Measurements from ENCODE around the gene SFXN5.
"Not testable (repeated sequence)": the region's sequence is repeated elsewhere in the genome, so short reads cannot be mapped to it uniquely, and the experiment has no call there.

SFXN5 gene, protein sequence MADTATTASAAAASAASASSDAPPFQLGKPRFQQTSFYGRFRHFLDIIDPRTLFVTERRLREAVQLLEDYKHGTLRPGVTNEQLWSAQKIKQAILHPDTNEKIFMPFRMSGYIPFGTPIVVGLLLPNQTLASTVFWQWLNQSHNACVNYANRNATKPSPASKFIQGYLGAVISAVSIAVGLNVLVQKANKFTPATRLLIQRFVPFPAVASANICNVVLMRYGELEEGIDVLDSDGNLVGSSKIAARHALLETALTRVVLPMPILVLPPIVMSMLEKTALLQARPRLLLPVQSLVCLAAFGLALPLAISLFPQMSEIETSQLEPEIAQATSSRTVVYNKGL

DNA sequence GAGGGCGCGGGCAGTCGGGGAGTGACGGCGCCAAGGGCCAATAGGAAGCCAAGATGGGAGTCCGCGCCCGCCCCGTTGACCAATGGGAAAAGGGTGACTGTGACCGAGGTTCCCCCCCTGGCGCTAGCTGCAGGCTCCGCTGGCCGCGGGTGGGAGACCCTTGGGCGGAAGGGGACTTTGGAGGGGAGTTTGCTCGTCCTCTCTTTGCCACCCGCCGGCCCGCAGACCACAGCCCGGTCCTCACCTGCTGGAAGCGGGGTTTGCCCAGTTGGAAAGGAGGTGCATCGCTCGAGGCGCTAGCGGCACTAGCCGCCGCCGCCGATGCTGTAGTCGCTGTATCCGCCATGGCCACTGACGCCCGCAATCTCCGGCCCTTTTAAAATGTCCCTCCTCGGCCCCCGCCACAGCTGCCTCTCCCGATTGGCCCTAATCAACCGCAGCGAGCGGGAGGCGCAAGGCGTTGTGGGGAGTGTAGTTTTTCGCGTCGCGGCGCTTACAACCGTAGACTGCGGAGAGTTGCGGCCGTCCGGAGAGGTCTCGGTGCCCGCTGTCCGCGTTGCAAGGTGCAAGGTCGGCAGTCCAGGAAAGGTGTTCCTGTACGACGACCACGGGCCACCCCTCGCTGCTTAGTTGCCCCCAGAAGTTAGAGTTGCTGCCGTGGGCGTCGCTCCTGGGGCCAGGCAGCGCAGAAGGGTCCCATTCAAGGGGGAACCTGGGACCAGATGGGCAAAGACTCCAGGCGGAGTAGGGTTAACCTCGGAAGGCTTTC is at the start of gene SFXN5:
Gene SFXN5, minus strand, starts transcription at position 353 of the 769 bp plus-strand sequence. Its CDS starts 7 bp downstream, at position 346.
- DNase-seq = peak; percentile 84

DNA sequence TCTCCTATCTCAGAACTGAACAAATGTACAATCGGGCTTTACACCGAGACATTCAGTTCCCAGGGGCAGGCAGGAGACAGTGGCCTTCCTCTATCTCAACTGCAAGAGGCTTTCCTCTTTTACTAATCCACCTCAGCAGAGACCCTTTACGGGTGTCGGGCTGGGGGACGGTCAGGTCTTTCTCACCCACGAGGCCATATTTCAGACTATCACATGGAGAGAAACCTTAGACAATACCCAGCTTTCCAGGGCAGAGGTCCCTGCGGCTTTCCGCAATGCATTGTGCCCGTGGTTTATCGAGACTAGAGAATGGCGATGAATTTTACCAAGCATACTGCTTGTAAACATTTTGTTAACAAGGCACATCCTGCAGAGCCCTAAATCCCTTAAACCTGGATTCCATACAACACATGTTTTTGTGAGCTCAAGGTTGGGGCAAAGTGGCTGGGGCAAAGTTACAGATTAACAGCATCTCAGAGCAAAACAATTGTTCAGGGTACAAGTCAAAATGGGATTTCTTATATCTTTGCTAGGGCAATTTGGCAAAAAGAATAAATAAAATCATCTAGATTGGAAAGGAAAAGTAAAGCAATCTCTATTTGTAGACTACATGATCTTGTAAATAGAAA is 48.2 kb upstream of the SFXN5 start:
- not testable (repeated sequence) for DNase-seq

DNA sequence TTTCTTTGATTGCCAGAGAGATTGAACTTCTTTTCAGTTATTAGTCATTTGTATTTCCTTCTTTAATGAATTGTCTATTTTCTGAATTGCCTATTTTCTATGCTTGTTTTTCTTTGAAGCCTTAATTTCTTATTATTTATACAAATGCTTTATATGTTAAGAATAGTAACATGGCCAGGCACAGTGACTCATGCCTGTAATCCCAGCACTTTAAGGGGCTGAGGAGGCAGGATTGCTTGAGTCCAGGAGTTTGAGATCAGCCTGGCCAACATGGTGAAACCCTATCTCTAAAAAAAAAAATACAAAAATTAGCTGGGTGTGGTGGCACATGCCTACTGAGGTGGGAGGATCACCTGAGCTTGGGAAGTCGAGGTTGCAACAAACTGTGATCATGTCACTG is 45.9 kb upstream of the SFXN5 start:
- no peak for DNase-seq

DNA sequence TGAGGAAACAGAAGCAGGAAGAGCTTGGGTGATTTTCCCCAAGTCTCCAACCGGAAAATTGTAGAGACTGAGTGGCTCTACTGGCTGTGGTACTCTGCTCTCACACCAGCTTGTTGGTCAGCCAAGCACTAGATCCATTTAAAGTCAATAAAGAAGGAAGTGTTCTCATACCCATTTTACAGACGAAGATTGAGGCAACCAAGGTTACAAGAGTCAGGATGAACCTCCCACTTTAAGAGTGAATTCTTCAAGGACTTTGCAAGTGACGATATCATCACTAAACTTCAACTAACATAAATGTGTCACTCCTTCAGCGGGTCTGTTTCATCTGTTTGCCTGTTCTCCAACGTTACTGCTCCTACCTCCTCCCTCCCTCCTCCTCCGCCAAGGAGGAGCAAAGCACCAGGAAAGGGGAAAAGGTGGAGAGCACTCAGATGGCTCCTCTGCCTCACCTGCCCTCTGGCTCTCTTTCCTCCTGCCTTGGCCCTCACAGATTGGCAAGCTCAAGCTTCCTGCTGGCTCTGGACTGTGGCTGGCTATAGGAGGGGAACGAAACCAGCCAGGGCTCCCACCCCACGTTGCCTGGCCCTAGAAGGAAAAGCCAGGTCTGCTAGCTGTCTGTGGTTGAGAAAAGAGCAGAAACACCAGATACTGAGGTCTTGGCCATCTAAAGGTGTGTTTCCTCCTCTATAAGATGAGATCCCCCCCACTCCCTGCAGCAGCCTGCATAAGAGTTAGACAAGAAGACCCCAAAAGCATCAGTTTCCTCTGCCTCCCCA is 44.9 kb upstream of the SFXN5 start:
- no peak for DNase-seq

DNA sequence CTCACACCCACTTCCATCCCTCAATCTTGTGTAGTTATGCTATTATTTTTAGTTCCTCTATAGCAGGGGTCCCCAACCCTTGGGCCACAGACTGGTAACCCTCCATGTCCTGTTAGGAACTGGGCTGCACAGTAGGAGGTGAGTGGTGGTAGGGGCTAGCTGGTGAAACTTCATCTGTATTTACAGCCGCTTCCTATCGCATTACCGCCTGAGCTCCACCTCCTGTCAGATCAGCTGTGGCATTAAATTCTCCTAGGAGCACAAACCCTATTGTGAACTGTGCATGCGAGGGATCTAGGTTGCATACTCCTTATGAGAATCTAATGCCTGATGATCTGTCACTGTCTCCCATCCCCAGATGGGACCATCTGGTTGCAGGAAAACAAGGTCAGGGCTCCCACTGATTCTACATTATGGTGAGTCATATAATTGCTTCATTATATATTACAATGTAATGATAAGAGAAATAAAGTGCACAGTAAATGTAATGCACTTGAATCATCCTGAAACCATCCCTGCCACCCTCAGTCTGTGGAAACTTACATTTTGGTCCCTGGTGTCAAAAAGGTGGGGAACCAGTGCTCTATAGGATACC is 42.9 kb upstream of the SFXN5 start:
- no peak for DNase-seq

DNA sequence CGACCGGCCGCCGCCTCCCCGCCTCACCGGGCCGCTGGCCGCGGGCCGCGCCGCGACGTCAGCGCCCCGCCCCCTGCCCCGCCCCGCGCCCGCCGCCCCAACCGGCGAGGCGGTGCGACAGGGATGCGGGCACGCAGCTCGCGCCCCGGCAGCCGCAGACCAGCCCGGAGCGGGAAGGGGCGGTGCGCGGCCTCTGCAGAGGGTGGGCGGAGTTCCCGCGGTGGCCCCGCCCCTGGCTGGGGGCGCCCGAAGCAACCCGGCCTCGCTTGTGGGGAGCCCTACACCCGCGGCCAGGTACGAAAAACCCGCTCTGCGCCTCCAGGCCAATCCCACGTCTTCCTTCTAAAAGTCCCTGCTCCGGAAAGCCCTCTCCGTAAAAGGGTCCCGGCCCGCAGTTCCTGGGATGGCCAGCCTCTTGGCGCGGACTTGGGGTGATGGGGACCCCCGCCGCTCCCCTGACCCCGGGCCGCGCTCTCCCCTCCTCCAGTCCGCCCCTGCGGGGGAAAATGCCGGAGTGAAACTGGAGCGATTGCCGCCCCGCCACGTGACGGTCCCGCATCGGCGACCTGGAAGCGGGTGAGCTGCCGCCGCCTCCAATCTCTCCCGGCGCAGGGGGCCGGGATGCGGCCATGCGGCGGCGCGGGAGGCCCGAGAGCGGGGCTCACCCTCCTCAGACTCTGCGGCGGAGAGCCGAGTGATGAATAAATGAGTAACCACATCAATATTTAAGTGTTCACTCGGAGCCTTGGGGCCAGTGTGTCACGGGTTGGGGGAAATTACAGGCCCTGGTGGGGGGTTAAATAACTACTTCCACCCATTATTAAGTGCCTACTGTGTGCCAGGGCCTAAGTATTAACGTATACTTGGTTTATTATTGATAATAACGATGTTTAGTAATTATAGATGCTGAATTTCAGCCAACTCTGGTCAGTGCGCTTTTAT is 41.7 kb upstream of the SFXN5 start, which contains the start of gene RAB11FIP5:
Gene RAB11FIP5, minus strand, starts transcription at position 36 of the 942 bp plus-strand sequence. CDS start 171 bp downstream, outside the sequence.
- DNase-seq = peak; percentile 22

DNA sequence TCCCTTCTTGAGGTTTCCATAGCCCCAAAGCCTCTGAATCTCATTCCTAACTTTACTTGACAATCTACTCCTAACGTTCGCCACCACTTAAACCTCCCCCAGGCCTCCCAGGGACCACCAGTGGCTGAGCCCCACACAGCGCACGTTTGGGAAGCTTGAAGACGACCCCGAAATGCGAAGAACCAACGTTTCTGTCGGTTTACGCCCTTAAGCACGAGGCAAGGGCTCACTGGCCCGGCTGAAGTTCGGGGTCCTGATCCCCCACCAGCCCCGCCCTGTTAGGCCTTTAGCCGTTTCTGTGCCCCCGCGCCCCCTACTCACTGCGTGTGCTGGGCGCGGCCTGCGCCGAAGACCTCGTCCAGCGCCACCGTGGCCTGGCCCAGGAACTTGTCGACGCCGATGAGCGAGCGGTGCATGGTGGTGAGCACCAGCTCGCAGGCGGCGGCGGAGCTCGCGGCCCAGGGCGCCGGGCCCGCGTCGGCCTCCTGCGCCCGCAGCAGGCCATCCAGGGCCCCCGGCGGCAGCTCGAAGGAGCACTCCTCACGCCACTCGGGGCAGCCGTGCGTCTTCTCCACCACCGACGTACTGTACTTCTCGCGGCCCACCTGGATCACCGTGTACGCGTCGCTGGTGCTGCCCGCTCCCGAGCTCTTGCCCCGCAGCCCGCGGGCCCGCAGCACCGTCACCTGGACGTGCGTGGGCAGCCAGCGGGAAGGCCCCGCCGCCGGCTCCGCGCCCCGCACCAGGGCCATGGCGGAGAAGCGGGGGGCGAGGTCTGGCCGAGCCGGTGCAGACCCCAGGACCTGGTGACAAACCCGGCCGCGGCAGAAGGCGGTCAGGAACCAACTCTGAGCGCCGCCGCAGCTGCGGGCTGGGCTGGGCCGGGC is 40.8 kb upstream of the SFXN5 start:
- DNase-seq = no peak

DNA sequence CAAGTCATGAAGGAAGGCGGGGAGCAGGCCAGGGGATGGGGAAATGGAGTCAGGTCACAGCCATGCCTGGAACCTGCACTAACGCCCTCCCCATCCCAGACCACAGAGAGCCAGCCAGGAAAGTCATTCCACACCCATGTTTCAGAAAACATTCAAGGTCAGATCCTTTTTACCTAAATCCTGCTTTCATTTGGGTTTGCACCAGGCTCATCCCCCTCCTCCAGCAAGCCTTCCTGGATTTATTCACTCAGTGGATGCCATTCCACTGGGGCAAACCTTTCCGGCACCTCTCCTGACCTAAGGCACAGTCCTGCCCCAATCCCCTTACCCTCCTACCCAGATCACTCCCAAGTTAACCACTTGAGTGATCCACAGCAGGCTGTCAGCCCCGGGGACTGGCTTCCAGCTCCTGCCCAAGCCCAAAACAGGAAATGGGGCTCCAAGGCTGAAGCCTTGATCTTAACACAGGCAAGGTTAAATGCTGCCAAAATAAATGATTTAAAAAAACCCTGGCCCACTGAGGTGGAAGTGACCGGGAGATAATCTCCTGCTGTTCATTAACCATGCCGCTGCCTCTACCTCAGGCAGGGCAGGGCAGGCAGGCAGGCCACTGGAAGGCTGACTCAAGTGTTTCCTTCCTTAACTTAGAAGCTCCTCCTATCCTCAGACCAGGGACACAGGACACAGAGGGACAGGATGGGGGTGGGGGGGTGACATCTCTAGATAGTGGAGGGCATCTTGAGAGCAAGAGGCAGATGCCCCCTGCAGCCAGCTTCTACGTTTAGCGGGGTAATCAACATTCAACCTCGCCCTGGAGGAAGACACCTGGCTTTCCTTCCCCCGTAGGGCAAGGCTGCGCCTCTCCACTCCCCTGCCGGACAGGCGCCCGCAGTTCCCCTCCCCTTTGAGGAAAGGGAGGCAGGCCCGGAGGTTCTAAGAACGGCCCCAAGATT is 39.8 kb upstream of the SFXN5 start:
- no peak for DNase-seq

DNA sequence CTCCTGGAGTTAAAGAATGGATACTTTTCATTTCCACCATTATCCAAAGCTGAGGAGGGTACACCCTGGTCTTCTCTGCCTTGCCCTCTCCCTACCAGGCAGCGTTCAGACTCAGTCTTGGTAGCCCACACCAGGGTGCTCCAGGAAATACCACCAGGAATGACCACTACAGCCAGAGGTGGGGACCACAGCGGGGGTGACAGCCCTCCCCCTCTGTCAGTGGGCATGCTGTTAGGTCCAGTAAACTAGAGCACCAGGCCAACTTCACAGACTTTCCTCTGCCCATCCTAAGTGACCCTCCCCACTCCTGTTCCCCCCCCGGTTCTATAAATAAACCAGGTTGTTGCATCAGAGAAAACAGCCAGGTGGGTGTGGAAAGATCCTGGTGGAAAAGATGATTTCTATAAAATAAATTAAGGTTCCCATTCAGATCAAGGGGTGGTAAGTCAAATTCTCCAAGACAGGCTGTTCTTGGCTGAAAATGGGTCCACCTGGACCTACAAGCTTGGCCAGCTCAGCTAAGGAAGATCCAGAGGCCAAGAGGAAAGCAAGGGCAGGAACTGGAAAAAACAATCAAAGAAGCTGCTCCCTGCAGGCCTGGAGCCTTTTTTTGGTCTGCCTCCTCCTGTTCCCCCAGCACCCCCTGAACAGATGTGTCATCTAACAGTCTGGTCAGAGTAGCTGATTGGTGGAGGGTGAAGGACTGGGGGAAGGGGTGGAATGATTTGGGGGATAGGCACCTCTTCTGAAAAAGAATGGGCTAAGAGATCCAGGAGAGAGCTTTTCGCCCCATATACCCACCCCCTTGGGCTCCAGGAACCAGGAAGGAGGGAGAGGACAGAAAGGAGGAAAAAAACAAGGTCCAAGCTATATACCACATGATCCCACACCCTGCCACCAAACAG is 38.9 kb upstream of the SFXN5 start:
- DNase-seq = no peak

DNA sequence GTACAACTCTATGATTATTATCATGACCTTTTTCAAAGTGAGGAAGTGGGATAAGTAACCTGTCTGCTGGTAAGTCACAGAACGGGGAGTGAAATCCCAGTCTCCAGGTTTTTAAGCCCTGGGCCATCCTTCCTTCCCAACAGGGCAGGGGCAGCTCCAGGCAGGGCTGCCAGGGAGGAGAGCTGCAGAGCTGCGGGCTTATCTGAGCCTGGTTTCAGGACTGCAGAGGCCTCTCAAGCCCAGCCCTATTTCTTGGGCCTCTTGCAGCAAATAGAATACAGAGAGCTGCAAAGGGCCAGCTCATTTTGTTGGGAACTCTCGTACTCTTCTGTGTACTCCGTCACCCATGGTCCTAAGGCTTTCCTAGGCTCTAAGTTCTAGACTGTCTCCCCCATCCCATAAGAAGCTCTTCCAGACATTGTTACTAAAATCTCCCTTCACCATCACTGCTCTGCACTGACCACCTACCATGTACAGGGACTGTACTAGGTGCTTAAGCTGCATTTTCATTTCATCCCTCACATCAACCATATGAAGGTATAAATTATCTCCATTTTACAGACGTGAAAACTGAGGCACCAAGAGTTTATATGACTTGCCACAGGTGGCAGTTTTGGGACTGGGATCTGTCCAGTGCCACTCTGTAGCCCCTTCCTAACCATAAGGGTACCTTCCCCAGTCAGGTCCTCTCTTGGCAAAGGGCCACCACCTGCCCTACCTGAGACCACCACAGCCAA is 38.1 kb upstream of the SFXN5 start:
- no peak for DNase-seq

DNA sequence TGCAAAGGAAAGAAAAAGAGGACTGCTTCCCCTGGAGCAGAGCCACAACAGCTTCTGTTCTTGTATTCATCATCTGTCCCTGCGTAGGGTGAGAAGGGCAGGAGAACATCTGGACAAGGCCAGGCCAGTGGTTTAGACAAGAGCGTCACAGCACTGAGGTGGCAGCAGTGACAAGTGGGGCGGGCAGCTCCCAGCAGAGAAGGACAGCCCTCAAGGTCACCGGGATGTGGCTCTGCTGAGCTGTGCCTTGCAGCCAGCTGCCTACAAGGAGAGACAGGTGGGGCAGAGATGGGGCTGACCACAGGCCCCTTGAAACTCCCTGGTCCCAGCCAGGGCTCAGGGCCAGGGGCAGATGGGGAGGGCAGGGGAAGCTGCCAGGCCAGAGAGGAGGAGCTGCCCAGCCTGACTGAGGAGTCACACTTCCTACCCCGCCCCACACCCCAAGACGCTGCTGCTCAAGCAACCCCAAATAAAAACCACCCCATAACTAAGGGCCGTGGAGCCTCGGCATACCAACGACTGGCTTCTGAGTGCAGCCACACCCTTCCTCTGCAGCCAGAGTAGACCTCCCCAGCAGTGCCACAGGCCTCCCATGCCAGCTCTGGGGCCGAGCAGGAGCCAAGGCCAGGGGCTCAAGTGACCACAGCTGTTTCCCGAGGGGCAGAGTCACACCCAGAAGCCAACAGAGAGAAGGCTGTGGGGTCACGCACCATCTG is 35.9 kb upstream of the SFXN5 start:
- no peak for DNase-seq

DNA sequence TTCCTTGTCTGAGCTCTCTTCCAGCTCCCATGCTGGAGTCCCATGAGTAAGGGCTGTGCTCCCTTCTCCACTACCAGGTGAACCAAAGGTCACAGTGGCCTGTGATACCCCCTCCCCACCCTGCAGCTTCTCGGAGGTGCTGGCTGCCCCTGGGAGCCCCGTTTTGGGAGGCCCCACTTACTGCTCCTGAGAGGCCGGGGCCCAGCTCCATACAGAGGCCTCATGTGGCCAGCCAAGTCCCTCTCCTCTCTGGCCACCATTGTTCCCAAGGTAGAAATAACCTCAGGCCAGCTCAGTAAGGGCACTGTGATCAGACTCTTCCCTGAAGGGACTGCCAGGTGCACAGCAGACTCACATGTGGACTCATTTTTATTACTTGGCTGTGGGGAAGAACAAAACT is 35.3 kb upstream of the SFXN5 start:
- DNase-seq = no peak

DNA sequence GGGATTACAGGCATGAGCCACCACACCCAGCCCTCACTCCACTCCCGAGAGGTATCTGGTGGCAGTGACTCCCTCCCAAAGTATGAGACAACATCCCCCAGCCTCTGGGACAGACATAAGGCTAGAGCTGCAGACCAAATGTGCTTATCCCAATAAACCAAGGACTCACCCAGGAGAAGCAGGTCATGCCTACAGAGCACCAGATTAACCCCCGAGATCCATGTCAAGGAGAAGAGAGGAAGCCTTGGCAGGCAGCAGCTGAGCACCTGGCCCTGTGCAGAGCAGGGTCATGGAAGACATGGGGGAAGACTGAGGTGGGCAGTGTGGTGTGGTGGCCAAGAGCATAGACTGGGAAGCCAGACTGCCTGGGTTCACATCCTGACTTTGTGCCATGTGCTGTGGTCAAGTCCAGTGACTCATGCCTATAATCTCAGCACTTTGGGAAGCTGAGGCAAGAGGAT is 34.0 kb upstream of the SFXN5 start:
- DNase-seq = no peak

DNA sequence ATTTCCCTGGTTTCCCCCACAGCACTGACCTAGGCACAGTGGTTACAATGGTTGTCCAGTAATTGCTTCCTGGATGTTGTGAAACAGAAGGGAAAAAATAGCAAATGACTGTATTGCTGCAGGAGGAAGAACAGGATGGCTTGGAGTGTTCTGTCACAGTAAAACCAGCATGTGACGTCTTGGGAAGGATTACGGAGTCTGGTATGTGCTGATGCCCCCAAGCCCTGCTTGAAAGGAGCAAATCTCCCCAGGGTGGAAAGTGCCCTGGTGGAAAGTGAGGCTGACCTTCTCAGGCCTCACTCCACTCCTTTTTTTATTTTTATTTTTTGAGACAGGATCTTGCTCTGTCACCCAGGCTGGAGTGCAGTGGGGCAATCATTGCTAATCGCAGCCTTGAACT is 33.4 kb upstream of the SFXN5 start:
- no peak for DNase-seq

DNA sequence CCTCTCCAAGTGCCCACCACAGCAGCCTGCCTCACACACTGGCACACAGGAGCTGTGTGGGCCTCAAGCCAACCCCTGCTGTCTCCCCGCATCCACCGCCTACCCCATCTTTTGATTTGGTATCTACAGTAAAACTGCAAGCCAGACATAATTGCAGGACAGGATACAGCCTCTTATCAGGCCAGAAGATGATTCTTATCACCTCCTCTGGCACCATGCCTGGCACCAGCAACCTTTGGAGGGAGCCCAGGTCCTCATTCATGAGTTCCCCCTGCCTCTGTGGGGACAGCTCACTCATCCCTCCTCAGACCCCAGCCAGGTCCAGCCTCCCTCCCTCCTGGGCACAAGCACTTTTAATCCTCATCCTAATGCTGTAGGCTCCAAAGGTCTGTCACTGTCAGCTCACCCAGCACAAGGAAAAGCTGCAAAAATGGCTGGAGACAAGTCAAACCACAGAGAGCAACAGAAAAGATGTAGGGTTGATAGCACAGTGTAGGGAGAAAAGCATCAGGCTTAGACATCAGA is 31.6 kb upstream of the SFXN5 start:
- no peak for DNase-seq

DNA sequence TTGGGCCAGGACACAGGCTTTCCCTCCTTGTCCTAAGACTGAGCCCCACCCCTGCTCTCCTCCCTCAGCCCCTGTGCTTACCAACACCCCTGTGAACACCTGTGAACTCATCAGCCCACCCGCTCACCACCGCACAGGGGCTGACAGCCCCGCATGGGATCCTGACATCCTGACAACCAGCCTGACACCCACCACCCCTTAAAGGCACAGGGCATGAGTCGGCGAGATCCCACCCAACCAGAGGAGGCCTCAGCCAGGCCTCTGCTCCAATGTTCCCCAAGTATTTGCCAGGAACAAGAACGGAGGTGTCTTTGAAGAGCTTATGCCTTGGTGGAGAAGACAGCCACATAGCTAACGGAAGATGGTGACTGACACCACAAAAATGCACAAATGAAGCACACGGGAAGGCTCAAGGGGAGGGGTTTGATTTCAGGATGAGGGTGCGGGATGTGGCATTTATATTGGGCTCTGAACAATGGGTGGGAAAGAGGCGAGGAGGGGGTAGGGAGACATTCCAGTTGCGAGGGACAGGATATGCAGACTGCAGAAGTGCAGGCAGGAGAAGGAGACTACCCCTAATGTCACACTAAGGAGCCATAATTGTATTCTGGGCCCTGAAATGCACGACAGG is 30.2 kb upstream of the SFXN5 start:
- DNase-seq = no peak
